Endothelial cell of umbilical vein (primary cell): ENCODE data around the gene RSPRY1.

Source experiments
- EZH2 ChIP-seq: IDR thresholded peaks from 2 replicates; pipeline ENCODE4 v1.6.1; 2012; ENCODE audit warnings: borderline replicate concordance, low read depth, mild to moderate bottlenecking, moderate library complexity, low read length, inconsistent platforms; ENCODE audit not compliant: severe bottlenecking
- FOS ChIP-seq: IDR thresholded peaks from 2 replicates; pipeline ENCODE4 v1.6.1; 2011; ENCODE audit warnings: mild to moderate bottlenecking, low read length, moderate library complexity, borderline replicate concordance; ENCODE audit not compliant: insufficient read depth
- GATA2 ChIP-seq: IDR thresholded peaks from 2 replicates; pipeline ENCODE4 v1.7.0; 2011; ENCODE audit warnings: low read depth, mild to moderate bottlenecking, moderate library complexity, mixed read lengths, low read length; ENCODE audit not compliant: insufficient read length, insufficient read depth
- JUN ChIP-seq: IDR thresholded peaks from 2 replicates; pipeline ENCODE4 v1.6.1; 2011; ENCODE audit warnings: borderline replicate concordance, low read depth; ENCODE audit not compliant: insufficient read length, insufficient read depth
- MYC ChIP-seq: IDR thresholded peaks from one replicate; pipeline ENCODE4 v1.6.1; 2011; ENCODE audit warnings: mild to moderate bottlenecking, low read depth, low read length
- POLR2A ChIP-seq: IDR thresholded peaks from 2 replicates; pipeline ENCODE4 v1.6.1; 2012; ENCODE audit warnings: low read depth, mild to moderate bottlenecking, control low read depth, low read length
- POLR2AphosphoS5 ChIP-seq: IDR thresholded peaks from 2 replicates; pipeline ENCODE4 v1.6.1; 2012; ENCODE audit warnings: low read depth, mild to moderate bottlenecking, control low read depth, low read length, moderate library complexity; ENCODE audit not compliant: insufficient read depth
- TF ChIP-seq, protein P1 (sequence below), 2 donors: IDR thresholded peaks; 1 replicate in 1 of 2; 2 replicates in 1 of 2; pipeline ENCODE4 v1.5.1; 2011; ENCODE audit warnings: low read length in 2 of 2, mild to moderate bottlenecking in 2 of 2, moderate library complexity in 2 of 2, control low read depth in 1 of 2, inconsistent platforms in 1 of 2, low read depth in 1 of 2; ENCODE audit not compliant: insufficient read depth in 1 of 2; ENCODE audit errors: extremely low read depth in 1 of 2

DNA sequence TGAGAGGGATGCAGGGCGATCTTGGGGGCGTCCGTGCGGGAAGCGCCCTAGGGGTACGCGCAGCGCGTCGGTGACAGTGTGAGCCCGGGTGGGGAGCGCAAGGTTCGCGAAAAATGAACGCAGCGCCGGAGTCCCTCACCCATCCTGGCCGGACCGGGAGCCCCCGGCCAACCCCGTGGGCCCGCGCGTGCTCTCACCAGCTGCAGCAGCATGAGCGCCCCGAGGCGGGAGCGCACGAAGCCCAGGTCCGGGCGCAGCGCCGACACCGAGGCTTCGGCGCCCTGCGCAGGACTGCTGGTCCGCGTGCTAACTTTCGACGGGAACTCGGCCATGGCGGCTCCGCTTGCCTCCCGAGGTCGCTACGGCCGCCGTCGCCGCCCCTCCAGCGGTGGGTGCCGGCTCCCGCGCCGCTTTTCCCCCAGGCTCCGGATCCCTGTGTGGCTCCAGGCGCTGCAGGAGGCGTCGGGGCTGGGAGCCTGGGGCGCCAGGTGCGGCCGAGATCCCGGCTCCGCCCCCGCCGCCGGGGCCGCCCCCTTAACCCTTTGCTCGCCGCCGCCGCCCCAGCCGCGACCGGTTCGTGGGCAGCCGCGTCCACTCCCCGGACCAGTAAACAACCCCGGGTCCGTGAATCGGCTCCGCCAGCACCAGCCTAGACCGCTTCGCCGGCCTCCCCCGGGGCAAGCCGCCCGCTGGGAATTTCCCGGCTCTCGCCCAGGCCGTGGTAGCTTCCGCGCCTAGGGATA, 98.3 kb downstream of the RSPRY1 start, which contains the start of gene PLLP:
- TF ChIP-seq, protein P1, sequence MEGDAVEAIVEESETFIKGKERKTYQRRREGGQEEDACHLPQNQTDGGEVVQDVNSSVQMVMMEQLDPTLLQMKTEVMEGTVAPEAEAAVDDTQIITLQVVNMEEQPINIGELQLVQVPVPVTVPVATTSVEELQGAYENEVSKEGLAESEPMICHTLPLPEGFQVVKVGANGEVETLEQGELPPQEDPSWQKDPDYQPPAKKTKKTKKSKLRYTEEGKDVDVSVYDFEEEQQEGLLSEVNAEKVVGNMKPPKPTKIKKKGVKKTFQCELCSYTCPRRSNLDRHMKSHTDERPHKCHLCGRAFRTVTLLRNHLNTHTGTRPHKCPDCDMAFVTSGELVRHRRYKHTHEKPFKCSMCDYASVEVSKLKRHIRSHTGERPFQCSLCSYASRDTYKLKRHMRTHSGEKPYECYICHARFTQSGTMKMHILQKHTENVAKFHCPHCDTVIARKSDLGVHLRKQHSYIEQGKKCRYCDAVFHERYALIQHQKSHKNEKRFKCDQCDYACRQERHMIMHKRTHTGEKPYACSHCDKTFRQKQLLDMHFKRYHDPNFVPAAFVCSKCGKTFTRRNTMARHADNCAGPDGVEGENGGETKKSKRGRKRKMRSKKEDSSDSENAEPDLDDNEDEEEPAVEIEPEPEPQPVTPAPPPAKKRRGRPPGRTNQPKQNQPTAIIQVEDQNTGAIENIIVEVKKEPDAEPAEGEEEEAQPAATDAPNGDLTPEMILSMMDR (IDR thresholded peaks at IDR 0.05; ENCODE audit: extremely low read depth in 1 of 2, insufficient read depth in 1 of 2, low read depth in 1 of 2, low read length in 2 of 2) = no peak
- TF ChIP-seq JUN (no peak), EZH2 (peak; percentile 60), POLR2AphosphoS5 (no peak), POLR2A (no peak), MYC (no peak), FOS (no peak), GATA2 (no peak)
